HCT116 (cell line): ENCODE measurements around the gene RNF212B. TPM values are rescaled to one million over a fixed set of nuclear protein-coding genes. Genes with fewer than 3 reads are reported as not detected.

Experiments used
- ATAC-seq: fragments of 200-7000 bp; cut with Tn5 transposase; 2 replicates; pipeline ENCODE4 v1.9.1; 2020; ENCODE audit warnings: mild to moderate bottlenecking, moderate library complexity
- BruUV-seq: library from RNA; stranded (reverse); fragments of 400-500 nt; replicated peaks from 2 replicates; lab custom pipeline; 2021; lab: Mats Ljungman, UMichigan
- CTCF ChIA-PET: fragments of 300-600 bp; sonication (Branson Sonifier 250); formaldehyde crosslinking; loops from one replicate; lab custom pipeline; 2021; ENCODE audit warnings: antibody characterized with exemption; lab: Charles Lee
- POLR2A ChIA-PET: fragments of 300-600, 350-600 bp; sonication (Branson Sonifier 250); formaldehyde crosslinking; loops from one replicate; lab custom pipeline; 2021; ENCODE audit warnings: antibody characterized with exemption; lab: Charles Lee
- RAD21 ChIA-PET, 2 experiments: fragments of 300-600 bp; sonication (Branson Sonifier 250); formaldehyde crosslinking; loops; one replicate each; lab custom pipeline; 2023; ENCODE audit warnings: low total read pairs in 2 of 2; ENCODE audit not compliant: uncharacterized antibody in 2 of 2, unreplicated experiment in 2 of 2, low non-redundant PET in 1 of 2; lab: Charles Lee
- DNase-seq: peaks from one replicate; pipeline ENCODE4 v3.0.0-alpha.2; 2010; ENCODE audit warnings: low read depth, low spot score
- H2AFZ ChIP-seq: fragments of 200-600 bp; shearing (Covaris generic), sonication (generic); 2 replicates; pipeline ENCODE4 v1.6.1; 2017; ENCODE audit warnings: low read depth, mixed run types, mixed read lengths, antibody characterized with exemption, low read length; ENCODE audit not compliant: poor library complexity, severe bottlenecking
- H3K27ac ChIP-seq: 2 replicates; pipeline ENCODE4 v1.5.1; 2012; ENCODE audit warnings: low read depth, low read length
- H3K27me3 ChIP-seq: fragments of 200-600 bp; sonication (generic); 2 replicates; pipeline ENCODE4 v1.6.1; 2016; ENCODE audit warnings: mixed run types, low read length, mixed read lengths; ENCODE audit not compliant: insufficient read depth
- H3K36me3 ChIP-seq, 2 experiments: fragments of 200-500 bp in 1 of 2; fragments of 200-600 bp in 1 of 2; sonication (Bioruptor generic) in 1 of 2; sonication (generic) in 1 of 2; 2 replicates each; pipeline versions ENCODE4 v1.5.1 to v1.6.1; 2014 to 2016; ENCODE audit warnings: low read length in 2 of 2, inconsistent platforms in 1 of 2, mixed read lengths in 1 of 2, mixed run types in 1 of 2; ENCODE audit not compliant: insufficient read depth in 2 of 2, control insufficient read depth in 1 of 2
- H3K4me1 ChIP-seq, 2 experiments: fragments of 200-600 bp in 1 of 2; sonication (generic) in 1 of 2; 2 replicates each; pipeline versions ENCODE4 v1.5.1 to v1.6.1; 2012 to 2017; ENCODE audit warnings: low read length in 2 of 2, inconsistent platforms in 1 of 2, mild to moderate bottlenecking in 1 of 2, mixed read lengths in 1 of 2, mixed run types in 1 of 2, moderate library complexity in 1 of 2; ENCODE audit not compliant: insufficient read depth in 2 of 2, control insufficient read depth in 1 of 2
- H3K4me2 ChIP-seq: fragments of 200-600 bp; sonication (generic); 2 replicates; pipeline ENCODE4 v1.6.1; 2017; ENCODE audit warnings: mixed run types, low read length, mixed read lengths
- H3K4me3 ChIP-seq, 2 experiments: fragments of 200-600 bp in 1 of 2; sonication (generic) in 1 of 2; replicated peaks in 1 of 2; 2 replicates each; pipeline ENCODE4 v1.5.1; 2011 to 2016; ENCODE audit warnings: low read length in 2 of 2, control low read depth in 1 of 2, low read depth in 1 of 2, mild to moderate bottlenecking in 1 of 2, mixed read lengths in 1 of 2, mixed run types in 1 of 2
- H3K79me2 ChIP-seq: fragments of 200-600 bp; sonication (generic); 2 replicates; pipeline ENCODE4 v1.6.1; 2017; ENCODE audit warnings: mild to moderate bottlenecking, mixed run types, low read length, moderate library complexity, mixed read lengths; ENCODE audit not compliant: insufficient read depth
- H3K9ac ChIP-seq: fragments of 200-600 bp; sonication (generic); 2 replicates; pipeline ENCODE4 v1.6.1; 2016; ENCODE audit warnings: low read length, mixed read lengths
- H3K9me2 ChIP-seq: fragments of 200-600 bp; sonication (generic), shearing (Covaris generic); 2 replicates; pipeline ENCODE4 v1.6.1; 2017; ENCODE audit warnings: mixed run types, mild to moderate bottlenecking, moderate library complexity; ENCODE audit not compliant: insufficient read depth
- H3K9me3 ChIP-seq, 2 experiments: fragments of 200-500 bp in 1 of 2; fragments of 200-600 bp in 1 of 2; sonication (Bioruptor generic) in 1 of 2; sonication (generic) in 1 of 2; 2 replicates each; pipeline ENCODE4 v1.6.1; 2014 to 2017; ENCODE audit warnings: low read length in 2 of 2, mixed read lengths in 2 of 2, inconsistent platforms in 1 of 2, low read depth in 1 of 2, mild to moderate bottlenecking in 1 of 2, mixed run types in 1 of 2, moderate library complexity in 1 of 2; ENCODE audit not compliant: control insufficient read depth in 1 of 2, insufficient read depth in 1 of 2
- H4K20me1 ChIP-seq: fragments of 200-600 bp; sonication (generic), shearing (Covaris generic); 2 replicates; pipeline ENCODE4 v1.6.1; 2017; ENCODE audit warnings: mixed run types, mild to moderate bottlenecking, moderate library complexity; ENCODE audit not compliant: insufficient read depth
- CBX3 ChIP-seq: IDR thresholded peaks from 2 replicates; pipeline ENCODE4 v1.6.1; 2012; ENCODE audit warnings: low read depth
- MAX ChIP-seq: IDR thresholded peaks from 2 replicates; pipeline ENCODE4 v1.6.1; 2012
- POLR2A ChIP-seq: IDR thresholded peaks from 2 replicates; pipeline ENCODE4 v1.7.0; 2011; ENCODE audit warnings: borderline replicate concordance; ENCODE audit not compliant: insufficient read depth, insufficient read length; ENCODE audit errors: extremely low read depth
- POLR2AphosphoS5 ChIP-seq: IDR thresholded peaks from 2 replicates; pipeline ENCODE4 v1.6.1; 2011; ENCODE audit warnings: mild to moderate bottlenecking, low read depth, low read length, moderate library complexity
- SIN3A ChIP-seq: IDR thresholded peaks from 2 replicates; pipeline ENCODE4 v1.6.1; 2012; ENCODE audit warnings: low read depth
- SP1 ChIP-seq: IDR thresholded peaks from 2 replicates; pipeline ENCODE4 v1.6.1; 2012; ENCODE audit warnings: low read depth
- intact Hi-C: fragments of 100-400 bp; cut with micrococcal nuclease; formaldehyde crosslinking; loops from 2 replicates; pipeline ENCODE4 v1.10.0; 2022
- total RNA-seq: library from RNA; stranded (reverse); gene quantifications from one replicate; pipeline ENCODE4 v1.2.1, GENCODE V29; 2021; ENCODE audit not compliant: unreplicated experiment
- TF ChIP-seq, protein P1 (sequence below), 3 experiments: fragments of 200-600 bp in 1 of 3; sonication (generic) in 1 of 3; IDR thresholded peaks in 2 of 3; conservative IDR thresholded peaks in 1 of 3; 2 replicates each; pipeline ENCODE4 v1.5.1; 2012 to 2017; ENCODE audit warnings: low read depth in 2 of 3, low read length in 2 of 3, antibody characterized with exemption in 1 of 3, borderline replicate concordance in 1 of 3, control low read depth in 1 of 3, mild to moderate bottlenecking in 1 of 3, mixed read lengths in 1 of 3, mixed run types in 1 of 3, moderate library complexity in 1 of 3; ENCODE audit not compliant: insufficient read depth in 1 of 3
- TF ChIP-seq, protein P2 (sequence below): IDR thresholded peaks from 2 replicates; pipeline ENCODE4 v1.6.1; 2011; ENCODE audit warnings: mild to moderate bottlenecking, low read length, moderate library complexity; ENCODE audit not compliant: insufficient replicate concordance; ENCODE audit errors: extremely low read depth

Gene RNF212B
- total RNA-seq, 1 experiment from 2014 or later, result not detected

- ChIA-PET CTCF (interaction anchor here (0.6 to 4.7 kb wide), 7 partner anchors 8 to 217 kb away, joined by 3 to 27 read pairs (median 3); no protein-coding TSS in a partner anchor), POLR2A (interaction anchor here (0.6 to 1.5 kb wide), 9 partner anchors 13 to 1983 kb away, joined by 3 to 6 read pairs (median 4); partner anchors contain the start of genes ACIN1, BCL2L2, C14orf119 and PABPN1), RAD21 (no interaction called here)
- H3K9ac ChIP-seq, result peak within 1 kb of the TSS; percentile 96
- H3K36me3 ChIP-seq, result no peaks in the 10 kb centered on the region; a peak in 1 of 4 replicates
- H4K20me1 ChIP-seq, result no peaks in the 10 kb centered on the region
- H3K27me3 ChIP-seq, result no peaks in the 10 kb centered on the region
- H3K4me3 ChIP-seq, result peak within 1 kb of the TSS; percentile 74 to 96
- ATAC-seq, result peak; percentile 98
- DNase-seq, result peak; percentile 92
- TF ChIP-seq POLR2A (peak; percentile 61), POLR2AphosphoS5 (peak; percentile 82), SIN3A (peak; percentile 35; the same call in 1 of the 2 replicates), CBX3 (no peak), MAX (0 out of 2 replicates have a peak, but pooled peaks have one; percentile 2), SP1 (peak; percentile 97)
- TF ChIP-seq, protein P1, sequence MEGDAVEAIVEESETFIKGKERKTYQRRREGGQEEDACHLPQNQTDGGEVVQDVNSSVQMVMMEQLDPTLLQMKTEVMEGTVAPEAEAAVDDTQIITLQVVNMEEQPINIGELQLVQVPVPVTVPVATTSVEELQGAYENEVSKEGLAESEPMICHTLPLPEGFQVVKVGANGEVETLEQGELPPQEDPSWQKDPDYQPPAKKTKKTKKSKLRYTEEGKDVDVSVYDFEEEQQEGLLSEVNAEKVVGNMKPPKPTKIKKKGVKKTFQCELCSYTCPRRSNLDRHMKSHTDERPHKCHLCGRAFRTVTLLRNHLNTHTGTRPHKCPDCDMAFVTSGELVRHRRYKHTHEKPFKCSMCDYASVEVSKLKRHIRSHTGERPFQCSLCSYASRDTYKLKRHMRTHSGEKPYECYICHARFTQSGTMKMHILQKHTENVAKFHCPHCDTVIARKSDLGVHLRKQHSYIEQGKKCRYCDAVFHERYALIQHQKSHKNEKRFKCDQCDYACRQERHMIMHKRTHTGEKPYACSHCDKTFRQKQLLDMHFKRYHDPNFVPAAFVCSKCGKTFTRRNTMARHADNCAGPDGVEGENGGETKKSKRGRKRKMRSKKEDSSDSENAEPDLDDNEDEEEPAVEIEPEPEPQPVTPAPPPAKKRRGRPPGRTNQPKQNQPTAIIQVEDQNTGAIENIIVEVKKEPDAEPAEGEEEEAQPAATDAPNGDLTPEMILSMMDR (IDR thresholded peaks at IDR 0.05 in 2 of 3, conservative IDR thresholded peaks at IDR 0.05 in 1 of 3; ENCODE audit: borderline replicate concordance in 1 of 3, insufficient read depth in 1 of 3, low read depth in 2 of 3, low read length in 2 of 3), result no peak
- TF ChIP-seq, protein P2, sequence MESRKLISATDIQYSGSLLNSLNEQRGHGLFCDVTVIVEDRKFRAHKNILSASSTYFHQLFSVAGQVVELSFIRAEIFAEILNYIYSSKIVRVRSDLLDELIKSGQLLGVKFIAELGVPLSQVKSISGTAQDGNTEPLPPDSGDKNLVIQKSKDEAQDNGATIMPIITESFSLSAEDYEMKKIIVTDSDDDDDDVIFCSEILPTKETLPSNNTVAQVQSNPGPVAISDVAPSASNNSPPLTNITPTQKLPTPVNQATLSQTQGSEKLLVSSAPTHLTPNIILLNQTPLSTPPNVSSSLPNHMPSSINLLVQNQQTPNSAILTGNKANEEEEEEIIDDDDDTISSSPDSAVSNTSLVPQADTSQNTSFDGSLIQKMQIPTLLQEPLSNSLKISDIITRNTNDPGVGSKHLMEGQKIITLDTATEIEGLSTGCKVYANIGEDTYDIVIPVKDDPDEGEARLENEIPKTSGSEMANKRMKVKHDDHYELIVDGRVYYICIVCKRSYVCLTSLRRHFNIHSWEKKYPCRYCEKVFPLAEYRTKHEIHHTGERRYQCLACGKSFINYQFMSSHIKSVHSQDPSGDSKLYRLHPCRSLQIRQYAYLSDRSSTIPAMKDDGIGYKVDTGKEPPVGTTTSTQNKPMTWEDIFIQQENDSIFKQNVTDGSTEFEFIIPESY, result no peak
- TSS peak; percentile 97 for BruUV-seq
- H3K9me2 ChIP-seq, result no peaks in the 10 kb centered on the region
- H2AFZ ChIP-seq, result peak within 1 kb of the TSS; percentile 77
- no peaks in the 10 kb centered on the region for H3K9me3 ChIP-seq
- peak within 1 kb of the TSS; percentile 77 for H3K27ac ChIP-seq
- H3K4me2 ChIP-seq, result peak within 1 kb of the TSS; percentile 92
- H3K4me1 ChIP-seq, result peaks cover 10 to 14% of the 10 kb centered on the region in 2 experiments
- peaks cover 20% of the 10 kb centered on the region for H3K79me2 ChIP-seq
- intact Hi-C loops, result loop anchor here (1.0 kb wide), 1 partner anchor 35 kb away; the partner anchor contains the start of gene PABPN1
Measured at GRCh38 chr14:23286020-23286901, 48.5 kb downstream of the RNF212B start, which contains the start of gene HOMEZ. HOMEZ (minus strand) TSS chr14:23286132; CDS start chr14:23285952, 180 bp downstream.
